ENCODE measurements around the gene TGM2.

- TF ChIP-seq POLR2A (IDR thresholded peaks at IDR 0.05) (no peak), CTCF (IDR thresholded peaks at IDR 0.05) (no peak)
These were observed 36.4 kb downstream of the TGM2 start for GRCh38 chr20:38128691-38129090.

Data from esophagus squamous epithelium (tissue), 4 donors.